GM12878 (cell line): Measurements from ENCODE around the gene CCT6B. TPM values are rescaled to one million over a fixed set of nuclear protein-coding genes. Genes with fewer than 3 reads are reported as not detected.

Experiments used
- ATF3 ChIP-seq: IDR thresholded peaks from 2 replicates; pipeline ENCODE4 v1.6.1; 2011; ENCODE audit warnings: low read depth, mild to moderate bottlenecking, low read length, moderate library complexity, borderline replicate concordance; ENCODE audit errors: extremely low read depth
- BHLHE40 ChIP-seq, 2 experiments: fragments of 450-650 bp in 1 of 2; IDR thresholded peaks; 2 replicates each; pipeline ENCODE4 v1.6.1; 2011 to 2017; ENCODE audit warnings: low read depth in 2 of 2, borderline replicate concordance in 1 of 2, improper control_type of control experiment in 1 of 2, low read length in 1 of 2, mild to moderate bottlenecking in 1 of 2
- BMI1 ChIP-seq: fragments of 450-650 bp; IDR thresholded peaks from 2 replicates; pipeline ENCODE4 v1.6.1; 2016; ENCODE audit warnings: mild to moderate bottlenecking, moderate library complexity, borderline replicate concordance
- EP300 ChIP-seq, 2 experiments: fragments of 150-350 bp in 1 of 2; IDR thresholded peaks; 2 replicates each; pipeline ENCODE4 v1.6.1; 2011 to 2012; ENCODE audit warnings: low read depth in 2 of 2, low read length in 2 of 2, borderline replicate concordance in 1 of 2, improper control_type of control experiment in 1 of 2, inconsistent platforms in 1 of 2; ENCODE audit not compliant: control insufficient read depth in 1 of 2
- FOXM1 ChIP-seq: IDR thresholded peaks from 2 replicates; pipeline ENCODE4 v1.6.1; 2012; ENCODE audit warnings: low read depth, mild to moderate bottlenecking, inconsistent platforms, low read length, moderate library complexity
- HDGF ChIP-seq: fragments of 450-650 bp; IDR thresholded peaks from 2 replicates; pipeline ENCODE4 v1.6.1; 2016; ENCODE audit warnings: antibody characterized with exemption
- LARP7 ChIP-seq: fragments of 450-650 bp; IDR thresholded peaks from 2 replicates; pipeline ENCODE4 v1.6.1; 2017; ENCODE audit warnings: mild to moderate bottlenecking
- PML ChIP-seq: IDR thresholded peaks from 2 replicates; pipeline ENCODE4 v1.6.1; 2012; ENCODE audit warnings: low read length, inconsistent platforms
- POLR2A ChIP-seq: IDR thresholded peaks from 2 replicates; pipeline ENCODE4 v1.6.1; 2011; ENCODE audit warnings: low read depth, mild to moderate bottlenecking, low read length
- RB1 ChIP-seq: fragments of 450-650 bp; formaldehyde crosslinking; IDR thresholded peaks from 2 replicates; pipeline ENCODE4 v1.6.1; 2017; ENCODE audit warnings: mild to moderate bottlenecking, borderline replicate concordance
- RCOR1 ChIP-seq: conservative IDR thresholded peaks from 2 replicates; pipeline ENCODE4 v1.6.1; 2012; ENCODE audit warnings: low read depth, low read length, improper control_type of control experiment
- RUNX3 ChIP-seq: IDR thresholded peaks from 2 replicates; pipeline ENCODE4 v1.6.1; 2012; ENCODE audit warnings: low read length, inconsistent platforms
- SPI1 ChIP-seq: IDR thresholded peaks from 2 replicates; pipeline ENCODE4 v1.6.1; 2011; ENCODE audit warnings: low read depth, mild to moderate bottlenecking, low read length, moderate library complexity, borderline replicate concordance; ENCODE audit not compliant: insufficient read depth
- SUZ12 ChIP-seq: fragments of 200-600 bp; sonication (generic); IDR thresholded peaks from one replicate; pipeline ENCODE4 v1.6.1; 2018; ENCODE audit warnings: antibody characterized with exemption, mild to moderate bottlenecking; ENCODE audit not compliant: unreplicated experiment
- TBL1XR1 ChIP-seq: IDR thresholded peaks from 2 replicates; pipeline ENCODE4 v1.6.1; 2012; ENCODE audit warnings: low read depth, low read length, improper control_type of control experiment
- TCF7 ChIP-seq: IDR thresholded peaks from 2 replicates; pipeline ENCODE4 v1.6.1; 2014; ENCODE audit warnings: antibody characterized with exemption, borderline replicate concordance
- polyA plus RNA-seq, 11 experiments: library from polyadenylated mRNA; depleted of rRNA in 4 of 11; unstranded in 6 of 11; stranded (reverse) in 5 of 11; fragments of >200 nt; fragmentation: Nextera tagmentation in 4 of 11; fragmentation: Illumina TruSeq in 1 of 11; extraction: Ambion mirVana in 4 of 11; extraction: Trizol in 1 of 11; gene quantifications; 1 replicate in 1 of 11; 2 replicates in 10 of 11; pipeline versions ENCODE4 v1.2.1 to v1.2.3, GENCODE V29; 2011 to 2016; ENCODE audit warnings: inconsistent platforms in 2 of 11, missing spikeins in 2 of 11, low read depth in 1 of 11
- total RNA-seq, 4 experiments: library from RNA; depleted of rRNA in 3 of 4; stranded (reverse); fragments of >200 nt in 3 of 4; fragmentation: Illumina TruSeq in 1 of 4; extraction: Trizol in 1 of 4; gene quantifications; 2 replicates each; pipeline versions ENCODE4 v1.2.1 to v1.2.3, GENCODE V29; 2013 to 2021
- TF ChIP-seq, protein P1 (sequence below): fragments of 450-650 bp; IDR thresholded peaks from 2 replicates; pipeline ENCODE4 v1.6.1; 2017; ENCODE audit warnings: mild to moderate bottlenecking, moderate library complexity
- TF ChIP-seq, protein P2 (sequence below): fragments of 450-650 bp; formaldehyde crosslinking; IDR thresholded peaks from 2 replicates; pipeline ENCODE4 v1.4.0; 2022; ENCODE audit warnings: mild to moderate bottlenecking, moderate library complexity
- TF ChIP-seq, protein P3 (sequence below): fragments of 450-650 bp; IDR thresholded peaks from 2 replicates; pipeline ENCODE4 v1.6.1; 2017; ENCODE audit warnings: mild to moderate bottlenecking, moderate library complexity

The CCT6B gene
- total and polyA plus RNA-seq, 10 of the 15 experiments (the other 5 are each of a cell fraction or from before 2014, with no cell fraction given) = 1.6 to 6.1 (median 2.6) TPM

GRCh38 chr17:34998205-34998604 lies 36.9 kb upstream of the CCT6B start (continued):
- TF ChIP-seq, protein P1, sequence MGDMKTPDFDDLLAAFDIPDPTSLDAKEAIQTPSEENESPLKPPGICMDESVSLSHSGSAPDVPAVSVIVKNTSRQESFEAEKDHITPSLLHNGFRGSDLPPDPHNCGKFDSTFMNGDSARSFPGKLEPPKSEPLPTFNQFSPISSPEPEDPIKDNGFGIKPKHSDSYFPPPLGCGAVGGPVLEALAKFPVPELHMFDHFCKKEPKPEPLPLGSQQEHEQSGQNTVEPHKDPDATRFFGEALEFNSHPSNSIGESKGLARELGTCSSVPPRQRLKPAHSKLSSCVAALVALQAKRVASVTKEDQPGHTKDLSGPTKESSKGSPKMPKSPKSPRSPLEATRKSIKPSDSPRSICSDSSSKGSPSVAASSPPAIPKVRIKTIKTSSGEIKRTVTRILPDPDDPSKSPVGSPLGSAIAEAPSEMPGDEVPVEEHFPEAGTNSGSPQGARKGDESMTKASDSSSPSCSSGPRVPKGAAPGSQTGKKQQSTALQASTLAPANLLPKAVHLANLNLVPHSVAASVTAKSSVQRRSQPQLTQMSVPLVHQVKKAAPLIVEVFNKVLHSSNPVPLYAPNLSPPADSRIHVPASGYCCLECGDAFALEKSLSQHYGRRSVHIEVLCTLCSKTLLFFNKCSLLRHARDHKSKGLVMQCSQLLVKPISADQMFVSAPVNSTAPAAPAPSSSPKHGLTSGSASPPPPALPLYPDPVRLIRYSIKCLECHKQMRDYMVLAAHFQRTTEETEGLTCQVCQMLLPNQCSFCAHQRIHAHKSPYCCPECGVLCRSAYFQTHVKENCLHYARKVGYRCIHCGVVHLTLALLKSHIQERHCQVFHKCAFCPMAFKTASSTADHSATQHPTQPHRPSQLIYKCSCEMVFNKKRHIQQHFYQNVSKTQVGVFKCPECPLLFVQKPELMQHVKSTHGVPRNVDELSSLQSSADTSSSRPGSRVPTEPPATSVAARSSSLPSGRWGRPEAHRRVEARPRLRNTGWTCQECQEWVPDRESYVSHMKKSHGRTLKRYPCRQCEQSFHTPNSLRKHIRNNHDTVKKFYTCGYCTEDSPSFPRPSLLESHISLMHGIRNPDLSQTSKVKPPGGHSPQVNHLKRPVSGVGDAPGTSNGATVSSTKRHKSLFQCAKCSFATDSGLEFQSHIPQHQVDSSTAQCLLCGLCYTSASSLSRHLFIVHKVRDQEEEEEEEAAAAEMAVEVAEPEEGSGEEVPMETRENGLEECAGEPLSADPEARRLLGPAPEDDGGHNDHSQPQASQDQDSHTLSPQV = peak; percentile 61; the same call in 1 of the 2 replicates
- TF ChIP-seq, protein P2, sequence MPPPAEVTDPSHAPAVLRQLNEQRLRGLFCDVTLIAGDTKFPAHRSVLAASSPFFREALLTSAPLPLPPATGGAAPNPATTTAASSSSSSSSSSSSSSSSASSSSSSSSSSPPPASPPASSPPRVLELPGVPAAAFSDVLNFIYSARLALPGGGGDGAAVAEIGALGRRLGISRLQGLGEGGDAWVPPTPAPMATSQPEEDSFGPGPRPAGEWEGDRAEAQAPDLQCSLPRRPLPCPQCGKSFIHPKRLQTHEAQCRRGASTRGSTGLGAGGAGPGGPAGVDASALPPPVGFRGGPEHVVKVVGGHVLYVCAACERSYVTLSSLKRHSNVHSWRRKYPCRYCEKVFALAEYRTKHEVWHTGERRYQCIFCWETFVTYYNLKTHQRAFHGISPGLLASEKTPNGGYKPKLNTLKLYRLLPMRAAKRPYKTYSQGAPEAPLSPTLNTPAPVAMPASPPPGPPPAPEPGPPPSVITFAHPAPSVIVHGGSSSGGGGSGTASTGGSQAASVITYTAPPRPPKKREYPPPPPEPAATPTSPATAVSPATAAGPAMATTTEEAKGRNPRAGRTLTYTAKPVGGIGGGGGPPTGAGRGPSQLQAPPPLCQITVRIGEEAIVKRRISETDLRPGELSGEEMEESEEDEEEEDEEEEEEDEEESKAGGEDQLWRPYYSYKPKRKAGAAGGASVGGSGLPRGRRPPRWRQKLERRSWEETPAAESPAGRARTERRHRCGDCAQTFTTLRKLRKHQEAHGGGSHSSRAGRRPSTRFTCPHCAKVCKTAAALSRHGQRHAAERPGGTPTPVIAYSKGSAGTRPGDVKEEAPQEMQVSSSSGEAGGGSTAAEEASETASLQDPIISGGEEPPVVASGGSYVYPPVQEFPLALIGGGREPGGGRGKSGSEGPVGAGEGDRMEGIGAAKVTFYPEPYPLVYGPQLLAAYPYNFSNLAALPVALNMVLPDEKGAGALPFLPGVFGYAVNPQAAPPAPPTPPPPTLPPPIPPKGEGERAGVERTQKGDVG (CRISPR knock-in tag) = no peak
- peak; percentile 58; the same call in 1 of the 2 replicates for TF ChIP-seq LARP7
- peak; percentile 50; the same call in 1 of the 2 replicates for TF ChIP-seq SPI1
- no peak for TF ChIP-seq POLR2A
- peak; percentile 55 for TF ChIP-seq RUNX3
- no peak for TF ChIP-seq EP300 (IDR thresholded peaks at IDR 0.05; ENCODE audit: borderline replicate concordance in 1 of 2, control insufficient read depth in 1 of 2, low read depth in 2 of 2, low read length in 2 of 2)
- no peak for TF ChIP-seq ATF3
- TF ChIP-seq BMI1 = no peak
- no peak for TF ChIP-seq RB1
- no peak for TF ChIP-seq FOXM1
- TF ChIP-seq, protein P3, sequence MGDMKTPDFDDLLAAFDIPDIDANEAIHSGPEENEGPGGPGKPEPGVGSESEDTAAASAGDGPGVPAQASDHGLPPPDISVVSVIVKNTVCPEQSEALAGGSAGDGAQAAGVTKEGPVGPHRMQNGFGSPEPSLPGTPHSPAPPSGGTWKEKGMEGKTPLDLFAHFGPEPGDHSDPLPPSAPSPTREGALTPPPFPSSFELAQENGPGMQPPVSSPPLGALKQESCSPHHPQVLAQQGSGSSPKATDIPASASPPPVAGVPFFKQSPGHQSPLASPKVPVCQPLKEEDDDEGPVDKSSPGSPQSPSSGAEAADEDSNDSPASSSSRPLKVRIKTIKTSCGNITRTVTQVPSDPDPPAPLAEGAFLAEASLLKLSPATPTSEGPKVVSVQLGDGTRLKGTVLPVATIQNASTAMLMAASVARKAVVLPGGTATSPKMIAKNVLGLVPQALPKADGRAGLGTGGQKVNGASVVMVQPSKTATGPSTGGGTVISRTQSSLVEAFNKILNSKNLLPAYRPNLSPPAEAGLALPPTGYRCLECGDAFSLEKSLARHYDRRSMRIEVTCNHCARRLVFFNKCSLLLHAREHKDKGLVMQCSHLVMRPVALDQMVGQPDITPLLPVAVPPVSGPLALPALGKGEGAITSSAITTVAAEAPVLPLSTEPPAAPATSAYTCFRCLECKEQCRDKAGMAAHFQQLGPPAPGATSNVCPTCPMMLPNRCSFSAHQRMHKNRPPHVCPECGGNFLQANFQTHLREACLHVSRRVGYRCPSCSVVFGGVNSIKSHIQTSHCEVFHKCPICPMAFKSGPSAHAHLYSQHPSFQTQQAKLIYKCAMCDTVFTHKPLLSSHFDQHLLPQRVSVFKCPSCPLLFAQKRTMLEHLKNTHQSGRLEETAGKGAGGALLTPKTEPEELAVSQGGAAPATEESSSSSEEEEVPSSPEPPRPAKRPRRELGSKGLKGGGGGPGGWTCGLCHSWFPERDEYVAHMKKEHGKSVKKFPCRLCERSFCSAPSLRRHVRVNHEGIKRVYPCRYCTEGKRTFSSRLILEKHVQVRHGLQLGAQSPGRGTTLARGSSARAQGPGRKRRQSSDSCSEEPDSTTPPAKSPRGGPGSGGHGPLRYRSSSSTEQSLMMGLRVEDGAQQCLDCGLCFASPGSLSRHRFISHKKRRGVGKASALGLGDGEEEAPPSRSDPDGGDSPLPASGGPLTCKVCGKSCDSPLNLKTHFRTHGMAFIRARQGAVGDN = no peak
- no peak for TF ChIP-seq PML
- 0 out of 2 replicates have a peak, but pooled peaks have one; percentile 32 for TF ChIP-seq TBL1XR1
- TF ChIP-seq TCF7 = no peak
- no peak for TF ChIP-seq SUZ12
- no peak for TF ChIP-seq RCOR1
- TF ChIP-seq BHLHE40 (IDR thresholded peaks at IDR 0.05; ENCODE audit: borderline replicate concordance in 1 of 2, low read depth in 2 of 2, low read length in 1 of 2) = 0 out of 4 replicates have a peak, but pooled peaks of 1 of the 2 experiments have one; percentile 23
- peak; percentile 79; the same call in 1 of the 2 replicates for TF ChIP-seq HDGF
